Activated CD4-positive, alpha-beta T cell treated with anti-CD3 and anti-CD28 coated beads for 4 hours (primary cell): ENCODE results near the gene ISOC2.
"Not testable (repeated sequence)": the region's sequence is repeated elsewhere in the genome, so short reads cannot be mapped to it uniquely, and the experiment has no call there.

Experiments used
- DNase-seq, 2 donors: peaks; one replicate each; pipeline ENCODE4 v3.0.0-alpha.2; 2020

Gene ISOC2

DNA sequence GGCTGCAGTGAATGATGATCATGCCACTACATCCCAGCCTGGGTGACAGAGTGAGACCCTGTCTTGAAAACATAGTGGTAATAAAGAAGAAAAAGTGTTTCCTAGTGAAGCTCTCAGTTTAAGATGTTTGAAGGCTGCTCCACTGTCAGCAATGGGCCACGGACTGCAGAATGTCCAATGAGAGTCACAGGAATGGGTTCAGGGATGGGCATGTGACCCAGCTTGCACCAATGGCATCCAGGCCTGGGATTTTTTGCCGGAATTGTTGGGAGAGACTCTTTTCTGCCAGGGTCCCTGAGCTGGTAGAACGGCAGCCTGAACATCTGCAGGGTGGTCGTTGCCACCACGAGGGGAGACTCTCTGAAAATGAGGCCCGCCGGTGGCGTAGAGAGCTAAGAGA lies 24.6 kb downstream of the ISOC2 start:
- no peak for DNase-seq

DNA sequence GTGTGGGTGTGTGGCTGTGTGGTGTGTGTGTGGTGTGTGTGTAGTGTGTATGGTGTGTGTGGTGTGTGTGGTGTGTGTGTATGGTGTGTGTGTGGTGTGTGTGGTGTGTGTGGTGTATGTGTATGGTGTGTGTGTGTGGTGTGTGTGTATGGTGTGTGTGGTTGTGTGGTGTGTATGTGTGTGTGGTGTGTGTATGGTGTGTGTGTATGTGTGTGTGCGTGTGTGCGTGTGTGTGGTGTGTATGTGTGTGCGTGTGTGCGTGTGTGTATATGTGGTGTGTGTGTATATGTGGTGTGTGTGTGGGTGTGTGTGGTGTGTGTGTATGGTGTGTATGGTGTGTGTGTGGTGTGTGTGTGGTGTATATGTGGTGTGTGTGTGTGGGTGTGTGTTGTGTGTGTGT lies 26.4 kb downstream of the ISOC2 start:
- DNase-seq: no peak

DNA sequence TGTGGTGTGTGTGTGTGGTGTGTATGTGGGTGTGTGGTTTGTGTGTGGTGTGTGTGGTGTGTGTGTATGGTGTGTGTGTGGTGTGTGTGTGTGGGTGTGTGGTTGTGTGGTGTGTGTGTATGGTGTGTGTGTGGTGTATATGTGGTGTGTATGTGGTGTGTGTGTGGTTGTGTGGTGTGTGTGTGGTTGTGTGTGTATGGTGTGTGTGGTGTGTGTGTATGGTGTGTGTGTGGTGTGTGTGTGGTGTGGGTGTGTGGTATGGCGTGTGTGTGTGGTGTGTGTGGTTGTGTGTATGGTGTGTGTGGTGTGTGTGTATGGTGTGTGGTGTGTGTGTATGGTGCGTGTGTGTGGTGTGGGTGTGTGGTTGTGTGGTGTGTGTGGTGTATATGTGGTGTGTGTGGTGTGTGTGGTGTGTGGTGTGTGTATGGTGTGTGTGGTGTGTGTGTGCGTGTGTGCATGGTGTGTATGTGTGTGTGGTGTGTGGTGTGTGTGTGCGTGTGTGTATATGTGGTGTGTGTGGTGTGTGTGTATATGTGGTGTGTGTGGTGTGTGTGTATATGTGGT lies 27.0 kb downstream of the ISOC2 start:
- no peak for DNase-seq

DNA sequence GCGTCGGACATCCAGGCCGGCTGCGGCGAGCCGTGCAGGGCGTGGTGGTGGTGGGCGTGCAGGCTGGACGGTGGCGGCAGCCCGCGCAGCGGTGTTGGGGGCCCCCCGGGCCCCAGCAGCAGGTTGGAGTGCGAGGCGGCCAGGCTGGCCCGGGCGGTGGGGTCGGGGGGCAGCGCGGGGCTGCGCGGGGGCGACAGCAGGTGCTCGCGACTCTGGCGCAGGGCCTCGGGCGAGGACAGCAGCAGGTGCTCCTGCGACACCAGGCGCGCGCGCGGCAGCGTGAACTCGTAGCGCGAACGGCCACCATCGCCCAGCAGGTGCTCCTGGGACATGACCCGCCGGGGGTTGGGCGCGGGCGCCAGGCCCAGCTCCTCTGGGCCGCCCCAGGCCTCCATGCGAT lies 28.1 kb downstream of the ISOC2 start:
- DNase-seq: no peak

DNA sequence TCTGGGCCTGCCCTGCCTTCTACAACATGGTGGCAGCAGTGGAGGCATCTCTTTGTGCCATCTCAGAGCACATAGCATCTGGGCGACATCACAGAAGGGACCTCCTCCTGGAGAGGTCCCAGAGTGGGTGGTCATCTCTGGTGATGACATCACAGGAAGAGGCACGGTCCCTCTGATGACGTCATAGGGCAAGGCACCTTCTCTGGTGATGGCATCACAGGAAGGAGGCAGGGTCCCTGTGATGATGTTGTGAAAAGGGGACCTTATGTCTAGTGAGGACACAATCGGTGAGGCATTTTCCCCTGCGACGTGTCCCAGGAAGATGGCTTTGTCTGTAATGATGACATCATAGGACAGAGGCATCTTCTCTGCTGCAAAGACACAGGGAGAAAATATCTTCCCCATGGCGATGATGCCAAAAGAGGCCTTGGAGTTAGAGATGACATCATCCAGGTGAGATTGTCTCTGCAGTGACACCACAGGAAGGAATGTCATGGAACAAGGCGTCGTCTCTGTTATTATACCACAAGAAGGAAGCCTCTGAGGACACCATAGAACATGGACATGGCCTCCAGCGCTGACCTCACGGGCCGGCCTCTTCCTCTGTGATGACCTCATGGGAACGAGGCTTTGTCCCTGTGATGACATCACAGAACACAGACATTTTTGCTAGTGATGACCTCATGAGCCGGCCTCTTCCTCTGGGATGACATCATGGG lies 29.0 kb downstream of the ISOC2 start:
- no peak for DNase-seq

DNA sequence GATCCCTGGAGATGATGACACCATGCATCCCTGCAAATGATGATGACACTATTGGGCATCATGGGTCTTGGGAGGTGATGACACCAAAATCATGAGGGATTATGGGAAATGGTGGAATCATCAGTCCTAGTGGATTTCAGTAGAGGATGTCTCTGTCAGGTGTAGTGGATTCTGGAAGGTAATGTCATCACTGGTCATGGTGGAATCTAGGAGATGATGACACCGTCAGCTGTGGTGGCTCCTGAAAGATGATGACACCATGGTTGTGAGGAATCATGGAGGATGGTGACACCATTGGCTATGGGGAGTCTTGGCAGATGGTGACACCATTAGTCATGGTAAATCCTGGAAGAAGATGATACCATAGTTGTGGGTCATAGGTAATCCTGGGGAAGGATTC lies 30.3 kb downstream of the ISOC2 start:
- no peak for DNase-seq

DNA sequence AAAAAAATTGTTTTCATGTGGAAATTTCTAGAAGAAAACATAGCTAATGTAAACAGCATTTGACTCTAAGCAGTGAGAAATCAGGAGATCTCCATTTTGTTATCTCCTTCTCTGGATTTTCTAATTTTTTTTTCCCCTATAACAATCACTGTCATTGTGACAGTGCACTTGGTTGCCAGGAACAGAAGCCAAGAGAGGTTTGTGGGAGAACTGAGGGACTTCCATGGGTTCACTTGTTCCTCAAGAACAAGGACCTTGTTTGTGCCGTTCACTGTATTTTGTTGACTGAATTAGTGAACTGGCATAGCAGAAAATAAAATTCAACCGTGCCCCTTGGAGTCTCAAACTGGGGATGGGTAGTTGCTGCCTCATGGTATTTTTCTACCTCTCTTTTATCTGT lies 35.4 kb downstream of the ISOC2 start:
- no peak for DNase-seq

DNA sequence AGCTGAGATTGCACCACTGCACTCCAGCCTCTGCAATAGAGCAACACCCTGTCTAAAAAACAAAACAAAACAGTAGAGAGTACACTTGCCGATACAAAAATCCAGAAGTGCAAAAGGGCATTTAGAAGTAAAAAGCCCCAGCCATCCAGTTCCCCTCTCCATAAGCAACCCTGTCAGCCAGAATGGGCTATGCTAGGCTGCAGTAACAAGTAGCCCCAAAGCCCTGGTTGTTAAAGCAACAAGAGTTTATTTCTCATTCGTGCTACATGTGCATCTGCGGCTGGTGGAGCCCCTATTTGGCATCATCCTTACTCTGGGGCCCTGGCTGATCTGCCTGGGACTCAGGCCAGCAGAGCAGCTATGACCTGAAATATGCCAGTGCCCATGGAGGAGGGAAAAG lies 36.9 kb downstream of the ISOC2 start:
- DNase-seq: no peak

DNA sequence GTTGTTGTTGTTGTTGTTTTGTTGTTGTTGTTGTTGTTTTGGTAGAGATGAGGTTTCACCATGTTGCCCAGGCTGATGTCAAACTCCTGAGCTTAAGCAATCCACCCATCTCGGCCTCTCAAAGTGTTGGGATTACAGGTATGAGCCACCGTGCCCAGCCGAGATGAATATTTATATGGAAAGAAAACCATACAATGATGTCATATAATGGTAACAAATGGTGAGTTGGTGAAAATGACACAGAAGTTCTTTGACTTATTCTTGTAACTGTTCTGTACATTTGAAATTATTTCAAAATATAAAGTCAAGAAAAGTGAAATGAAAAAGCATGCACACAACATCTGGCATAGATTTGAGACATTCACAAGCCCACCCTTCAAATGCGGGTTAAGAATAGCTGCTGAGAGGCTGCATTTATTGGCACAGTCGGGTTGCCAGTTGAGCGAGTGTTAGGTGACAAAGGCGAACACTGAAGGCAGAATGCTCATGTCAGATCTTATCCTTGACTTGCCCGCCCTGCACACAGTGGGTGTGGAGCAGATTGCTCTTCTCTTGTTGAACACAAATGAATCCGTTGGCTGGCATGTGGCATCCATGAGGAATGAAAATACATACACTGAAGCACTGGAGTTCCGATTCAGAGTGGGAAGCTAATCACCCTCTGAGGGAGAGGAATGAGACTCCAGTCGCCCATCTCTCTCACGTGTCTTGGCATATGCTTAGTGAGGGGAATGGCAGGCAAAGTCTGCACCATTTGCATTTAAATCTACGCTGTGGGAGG lies 38.0 kb downstream of the ISOC2 start:
- DNase-seq: no peak

DNA sequence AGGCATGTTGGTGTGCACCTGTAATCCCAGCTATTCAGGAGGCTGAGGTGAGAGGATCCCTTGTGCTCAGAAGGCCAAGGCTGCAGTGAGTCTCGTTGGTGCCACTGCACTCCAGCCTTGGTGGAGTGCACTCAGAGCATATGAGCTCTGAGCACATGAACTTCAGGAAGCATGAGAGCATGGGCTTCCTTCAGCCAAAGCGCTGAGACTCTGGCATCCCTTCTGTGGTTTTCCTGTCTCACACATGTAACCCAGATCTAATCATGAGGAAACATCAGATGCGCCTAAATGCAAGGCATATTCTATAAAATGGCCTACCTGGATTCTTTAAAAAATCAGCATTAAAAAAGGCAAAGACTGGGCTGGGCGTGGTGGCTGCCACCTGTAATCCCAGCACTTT lies 40.2 kb downstream of the ISOC2 start:
- DNase-seq: not testable (repeated sequence)

DNA sequence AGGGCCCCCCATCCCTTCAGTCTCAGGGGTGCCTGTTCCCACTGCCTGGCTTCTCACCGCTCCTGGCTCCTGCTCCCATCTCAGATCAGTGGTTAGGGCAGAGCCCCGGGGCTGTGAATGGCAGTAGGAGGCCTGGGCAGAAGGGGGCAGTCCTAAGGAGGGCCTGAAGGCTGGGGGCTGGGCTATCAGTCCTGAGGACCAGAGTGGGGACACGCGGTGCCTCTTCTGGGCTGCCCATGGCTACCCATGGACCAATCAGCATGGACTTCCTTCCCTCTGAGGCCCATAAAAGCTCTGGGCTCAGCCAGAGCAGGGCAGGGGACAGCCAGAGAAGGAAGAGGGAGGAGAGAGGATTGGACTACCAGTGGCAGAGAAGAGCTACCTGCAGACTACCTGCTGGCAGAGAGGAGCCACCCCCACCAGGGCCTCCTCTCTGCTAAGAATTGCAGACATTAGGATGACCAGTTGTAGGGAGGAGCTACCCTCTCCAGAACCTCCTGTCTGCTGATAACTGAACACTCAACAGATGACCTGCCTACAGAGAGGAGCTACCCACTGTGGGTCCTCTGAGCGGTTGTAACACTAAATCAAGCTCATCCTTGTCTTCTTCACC lies 41.7 kb downstream of the ISOC2 start:
- DNase-seq: no peak

DNA sequence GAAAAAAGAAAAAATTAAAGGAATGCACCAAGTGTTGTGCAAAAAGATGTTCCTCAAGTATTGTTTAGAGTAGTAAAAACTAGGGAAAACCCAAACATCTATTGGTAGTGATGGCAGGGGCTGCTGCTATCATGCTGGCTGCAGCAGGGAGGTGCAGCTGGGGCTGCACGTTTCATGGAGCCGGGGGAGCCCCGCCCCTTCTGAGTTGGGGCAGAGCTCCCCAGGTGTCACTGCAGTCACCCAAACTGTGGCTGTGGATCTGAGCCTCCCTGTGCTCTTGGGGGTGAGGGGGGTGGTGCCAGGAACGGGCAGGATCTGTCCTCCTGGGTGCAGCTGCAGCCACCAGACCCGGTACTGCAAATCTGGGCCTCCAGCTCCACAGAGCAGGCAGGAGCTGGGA lies 42.3 kb downstream of the ISOC2 start:
- DNase-seq: no peak

DNA sequence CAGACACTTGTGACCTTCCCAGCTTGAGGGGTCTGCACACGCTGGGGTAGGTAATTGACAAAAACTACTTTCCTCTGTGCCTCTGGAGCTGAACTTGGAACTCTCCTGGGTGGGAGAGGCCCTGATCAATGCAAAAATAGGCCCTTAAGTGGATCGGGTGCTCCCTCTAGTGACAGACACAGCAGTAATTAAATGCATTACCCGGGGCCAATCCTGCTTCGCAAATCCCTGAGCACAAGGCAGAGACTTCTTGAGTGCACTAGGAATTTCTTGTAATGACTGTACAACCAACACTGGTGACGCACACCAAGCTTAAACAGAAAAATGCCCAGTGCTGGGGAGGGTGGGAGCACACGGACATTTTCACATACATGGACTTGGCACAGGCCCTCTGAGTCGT lies 43.3 kb downstream of the ISOC2 start:
- peak; percentile 41 to 63 for DNase-seq

DNA sequence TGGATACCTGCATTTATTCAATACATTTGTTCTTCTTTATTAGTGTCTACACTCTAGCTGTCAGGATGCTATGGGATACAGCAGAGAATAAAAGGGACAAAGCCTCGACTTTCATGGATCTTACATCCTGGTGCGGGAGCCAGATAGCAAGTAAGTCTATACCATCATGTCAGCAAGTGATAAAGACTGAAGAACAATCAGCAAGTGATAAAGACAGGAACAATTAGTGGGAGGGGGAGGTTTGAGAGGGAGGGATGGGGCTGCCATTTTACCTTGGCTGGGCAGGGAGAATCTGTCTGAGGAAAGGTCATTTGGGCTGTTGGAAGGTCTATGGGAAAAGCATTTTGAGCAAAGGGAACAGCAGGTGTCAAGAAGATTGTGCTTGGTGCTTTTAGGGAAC lies 51.3 kb downstream of the ISOC2 start:
- DNase-seq: no peak

DNA sequence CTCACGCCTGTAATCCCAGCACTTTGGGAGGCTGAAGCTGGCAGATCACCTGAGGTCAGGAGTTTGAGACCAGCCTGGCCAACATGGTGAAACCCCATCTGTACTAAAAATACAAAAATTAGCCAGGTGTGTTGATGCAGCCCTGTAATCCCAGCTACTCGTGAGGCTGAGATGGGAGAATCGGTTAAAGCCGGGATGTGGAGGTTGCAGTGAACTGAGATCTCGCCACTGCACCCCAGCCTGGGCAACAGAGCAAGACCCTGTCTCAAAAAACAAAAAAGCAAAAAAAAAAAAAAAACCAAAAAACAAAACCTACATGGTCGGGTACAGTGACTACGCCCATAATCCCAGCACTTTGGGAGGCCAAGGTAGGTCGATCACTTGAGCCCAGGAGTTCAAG lies 52.3 kb downstream of the ISOC2 start:
- DNase-seq: not testable (repeated sequence)

DNA sequence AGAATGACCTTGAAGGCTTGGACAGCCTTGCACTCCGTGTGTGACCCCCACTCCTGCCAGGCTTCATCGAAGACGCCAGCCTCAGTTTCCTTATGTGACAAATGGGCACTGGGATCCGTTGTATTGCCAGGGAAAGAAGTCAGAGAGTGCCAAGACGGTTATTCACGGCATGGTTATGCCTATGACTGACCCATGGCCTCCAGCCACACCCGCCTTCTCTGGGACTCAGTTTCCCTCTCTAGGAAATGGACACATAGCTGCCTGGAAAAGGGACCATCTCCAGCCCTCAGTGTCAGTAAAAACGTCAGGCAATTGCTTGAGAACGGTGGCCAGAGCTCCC lies 52.9 kb downstream of the ISOC2 start:
- no peak for DNase-seq

DNA sequence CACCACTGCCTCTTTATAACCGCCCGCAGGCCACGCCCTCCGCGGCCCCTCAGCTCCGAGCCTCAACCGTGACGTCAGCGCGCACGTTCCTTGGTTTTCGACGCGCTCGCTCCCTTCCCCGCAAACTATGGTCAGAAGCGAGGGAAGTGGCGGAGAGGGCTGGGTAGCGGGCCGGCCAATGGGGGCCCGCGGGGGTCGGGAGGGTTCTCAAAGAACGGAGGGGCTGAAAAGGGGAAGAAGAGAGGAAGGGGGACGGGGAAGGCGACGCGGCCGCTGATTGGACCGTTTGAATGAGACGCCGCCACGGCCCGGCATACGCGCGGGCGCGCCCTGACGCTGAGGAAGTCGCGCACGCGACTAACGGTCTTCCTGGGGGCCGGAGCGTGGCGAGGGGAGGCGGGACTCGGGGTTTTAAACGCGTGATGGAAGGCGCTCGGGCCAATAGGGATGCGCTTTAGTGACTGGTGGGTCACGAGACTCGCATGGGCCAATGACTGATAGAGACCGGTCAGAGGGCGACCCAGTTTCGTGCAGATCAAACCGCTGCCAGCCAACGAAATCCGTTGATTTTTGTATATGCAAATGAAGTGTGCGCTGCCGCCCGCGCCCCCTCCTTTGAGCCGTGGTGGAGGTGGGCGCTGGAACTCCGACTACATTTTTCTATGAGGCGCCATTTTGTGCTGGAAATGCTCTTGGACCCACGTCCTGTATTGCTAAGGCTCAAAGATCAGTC lies 53.5 kb downstream of the ISOC2 start:
- peak; percentile 93 to 96 for DNase-seq

DNA sequence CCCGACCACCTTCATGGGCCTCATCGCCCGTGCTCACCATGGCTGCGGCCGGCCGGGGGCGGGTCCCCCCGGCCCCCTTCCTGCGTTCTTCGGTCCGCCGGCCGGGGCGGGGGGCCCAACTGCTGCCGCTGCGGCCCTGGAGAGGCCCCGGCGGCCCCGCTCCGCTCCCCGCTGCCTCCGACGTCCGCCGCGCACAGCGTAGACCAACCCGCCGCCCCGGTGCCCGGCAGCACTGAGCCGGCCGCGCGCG lies 54.0 kb downstream of the ISOC2 start, which contains the start of gene UBE2S:
Gene UBE2S, minus strand, starts transcription at position 239 of the 250 bp plus-strand sequence. Its CDS starts 199 bp downstream, at position 40.
- not testable (repeated sequence) for DNase-seq

DNA sequence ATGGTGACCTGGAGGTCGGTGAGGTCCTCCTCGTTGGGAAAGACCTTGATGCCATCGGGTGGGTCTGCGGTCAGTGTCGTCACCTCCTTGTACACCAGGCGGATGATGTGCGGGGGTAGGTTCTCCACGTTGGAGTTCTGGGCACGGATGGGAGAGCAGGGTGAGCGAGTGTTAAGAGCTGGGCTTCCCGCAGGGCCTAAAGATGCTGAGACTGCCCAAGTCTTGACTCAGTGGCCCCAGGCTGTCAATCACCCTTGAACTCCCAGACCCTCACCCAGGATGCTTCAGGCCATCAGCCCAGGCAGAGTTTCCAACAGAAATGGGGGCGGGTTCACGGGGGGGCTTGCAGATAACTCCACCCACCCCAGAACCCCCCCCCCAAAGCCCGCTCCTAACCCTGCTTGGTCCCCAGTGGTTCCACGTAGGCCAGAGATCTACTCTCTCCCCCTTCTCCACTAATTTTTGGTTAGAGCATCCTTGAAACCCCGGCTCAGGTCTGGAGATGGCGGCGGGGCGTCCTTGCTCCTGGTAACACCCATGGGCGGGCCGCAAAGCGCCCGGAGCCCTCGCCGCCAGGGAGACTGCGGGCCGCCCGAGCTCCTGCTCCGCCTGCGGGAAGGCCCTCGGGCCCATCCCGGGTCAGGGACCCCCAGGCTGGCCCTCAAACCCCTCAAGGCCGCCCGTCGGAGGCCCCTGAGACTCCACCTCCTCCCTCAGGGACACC lies 54.5 kb downstream of the ISOC2 start:
- DNase-seq: peak in 1 of 2 donors; percentile 24

DNA sequence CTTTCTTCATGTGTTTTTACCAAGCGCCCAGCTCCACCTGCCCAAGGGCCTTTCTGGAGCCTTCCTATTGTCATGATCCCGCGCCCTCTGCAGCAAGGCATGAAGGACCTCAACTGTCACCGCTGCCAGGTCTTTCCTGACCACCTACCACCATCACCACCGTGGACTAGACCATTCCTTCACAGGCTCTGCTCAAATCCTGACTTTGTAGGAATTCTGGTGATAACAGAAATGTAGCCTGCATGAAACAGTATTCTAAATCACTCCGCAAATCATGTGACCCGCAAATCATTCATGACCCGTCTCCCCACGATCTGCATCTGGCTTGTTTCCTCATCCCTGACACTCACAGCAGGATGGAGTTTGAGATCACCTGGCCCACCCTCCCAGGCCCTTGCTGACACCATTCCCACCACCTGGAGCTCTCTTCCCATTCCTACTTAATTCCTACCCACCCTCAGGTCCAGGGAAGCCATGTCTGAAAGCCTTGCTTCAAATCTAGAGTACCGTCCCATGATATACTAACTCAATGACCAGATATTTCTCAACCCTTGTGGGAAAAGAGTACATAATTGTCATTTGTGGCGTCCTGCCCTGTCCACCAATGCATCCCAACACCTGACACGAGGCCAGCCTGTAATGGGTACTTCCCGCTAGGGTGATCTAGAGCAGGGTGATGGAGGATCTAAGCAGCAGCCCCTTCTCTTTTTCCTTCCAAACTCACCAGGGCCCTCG lies 55.2 kb downstream of the ISOC2 start:
- DNase-seq: no peak

DNA sequence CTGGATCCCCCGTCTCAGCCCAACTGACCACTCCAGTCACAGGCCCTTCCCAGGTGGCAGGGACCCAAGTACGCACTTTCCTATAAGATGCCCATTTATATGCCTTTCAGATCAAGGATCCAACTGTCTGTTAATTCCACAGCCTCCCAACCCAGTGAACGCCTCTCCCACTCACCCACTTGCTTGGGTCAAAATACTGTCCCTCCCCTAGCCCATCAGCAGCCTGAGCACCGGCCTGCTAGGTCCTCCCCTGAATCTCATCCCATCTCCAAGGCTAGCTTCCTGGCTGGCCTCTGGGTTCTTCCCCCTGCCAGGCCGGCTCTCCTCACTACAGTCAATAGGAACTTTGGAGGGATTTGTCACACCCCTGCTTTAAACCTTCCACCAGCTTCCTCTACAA lies 55.8 kb downstream of the ISOC2 start:
- no peak for DNase-seq
